ENCODE results near the gene TMEM132D. TPM values are rescaled to one million over a fixed set of nuclear protein-coding genes. Genes with fewer than 3 reads are reported as not detected.

The TMEM132D gene
- total RNA-seq, 1 experiment from 2014 or later, result not detected

GRCh38 chr12:129776977-129777667, 126.7 kb downstream of the TMEM132D start:
- intact Hi-C loops (cut with micrococcal nuclease; ENCODE audit: unreplicated experiment), result no loop called here
- no peaks in the 10 kb centered on the region for H3K27me3 ChIP-seq (replicated peaks; ENCODE audit: insufficient read depth, low read depth, low read length, poor library complexity)
- BruUV-seq (replicated peaks), result no TSS peak
- H3K36me3 ChIP-seq (ENCODE audit: insufficient read depth, low read length, poor library complexity, severe bottlenecking), result no peaks in the 10 kb centered on the region
- CTCF ChIA-PET, result no interaction called here
- H3K27ac ChIP-seq (ENCODE audit: low read depth, low read length, poor library complexity, severe bottlenecking), result no peak overlapping the region
- H3K9me3 ChIP-seq (ENCODE audit: low read depth, low read length, poor library complexity, severe bottlenecking), result peaks cover 19% of the 10 kb centered on the region
- no peaks in the 10 kb centered on the region for H3K4me1 ChIP-seq (ENCODE audit: insufficient read depth, low read length, poor library complexity, severe bottlenecking)
- no peak for DNase-seq (ENCODE audit: low spot score)
- POLR2A ChIA-PET (ENCODE audit: low non-redundant PET), result no interaction called here
- no peak for TF ChIP-seq EZH2 (IDR thresholded peaks at IDR 0.05; ENCODE audit: borderline replicate concordance, low read depth, low read length, poor library complexity, severe bottlenecking)
- no peak for TF ChIP-seq CTCF (conservative IDR thresholded peaks at IDR 0.05; ENCODE audit: low read depth, low read length)
- H3K4me3 ChIP-seq (ENCODE audit: low read depth, low read length, poor library complexity, severe bottlenecking), result no peak overlapping the region

- H3K27ac ChIP-seq (ENCODE audit: low read depth, low read length, poor library complexity, severe bottlenecking), result no peak overlapping the region
- H3K4me1 ChIP-seq (ENCODE audit: insufficient read depth, low read length, poor library complexity, severe bottlenecking), result no peaks in the 10 kb centered on the region
- no peak for DNase-seq (ENCODE audit: low spot score)
- intact Hi-C loops (cut with micrococcal nuclease; ENCODE audit: unreplicated experiment), result no loop called here
- peaks cover 15% of the 10 kb centered on the region for H3K9me3 ChIP-seq (ENCODE audit: low read depth, low read length, poor library complexity, severe bottlenecking)
- no peak overlapping the region for H3K4me3 ChIP-seq (ENCODE audit: low read depth, low read length, poor library complexity, severe bottlenecking)
- BruUV-seq (replicated peaks), result no TSS peak
- ChIA-PET POLR2A (ENCODE audit: low non-redundant PET) (no interaction called here), CTCF (no interaction called here)
- no peaks in the 10 kb centered on the region for H3K27me3 ChIP-seq (replicated peaks; ENCODE audit: insufficient read depth, low read depth, low read length, poor library complexity)
- TF ChIP-seq CTCF (conservative IDR thresholded peaks at IDR 0.05; ENCODE audit: low read depth, low read length), result no peak
- no peak for TF ChIP-seq EZH2 (IDR thresholded peaks at IDR 0.05; ENCODE audit: borderline replicate concordance, low read depth, low read length, poor library complexity, severe bottlenecking)
- no peaks in the 10 kb centered on the region for H3K36me3 ChIP-seq (ENCODE audit: insufficient read depth, low read length, poor library complexity, severe bottlenecking)
Observed at GRCh38 chr12:129772501-129773493, 131.0 kb downstream of the TMEM132D start.

- DNase-seq (ENCODE audit: low spot score), result no peak
- Histone ChIP-seq H3K36me3 (ENCODE audit: insufficient read depth, low read length, poor library complexity, severe bottlenecking) (no peaks in the 10 kb centered on the region), H3K9me3 (ENCODE audit: low read depth, low read length, poor library complexity, severe bottlenecking) (peaks cover 19% of the 10 kb centered on the region), H3K4me3 (ENCODE audit: low read depth, low read length, poor library complexity, severe bottlenecking) (no peak overlapping the region), H3K27ac (ENCODE audit: low read depth, low read length, poor library complexity, severe bottlenecking) (no peak overlapping the region), H3K27me3 (replicated peaks; ENCODE audit: insufficient read depth, low read depth, low read length, poor library complexity) (no peaks in the 10 kb centered on the region), H3K4me1 (ENCODE audit: insufficient read depth, low read length, poor library complexity, severe bottlenecking) (no peaks in the 10 kb centered on the region)
- ChIA-PET CTCF (no interaction called here), POLR2A (ENCODE audit: low non-redundant PET) (no interaction called here)
- no TSS peak for BruUV-seq (replicated peaks)
- intact Hi-C loops (cut with micrococcal nuclease; ENCODE audit: unreplicated experiment), result no loop called here
- TF ChIP-seq CTCF (conservative IDR thresholded peaks at IDR 0.05; ENCODE audit: low read depth, low read length), result no peak
- TF ChIP-seq EZH2 (IDR thresholded peaks at IDR 0.05; ENCODE audit: borderline replicate concordance, low read depth, low read length, poor library complexity, severe bottlenecking), result no peak
Observed at GRCh38 chr12:129771238-129771637, 132.6 kb downstream of the TMEM132D start.
